HEK293T (cell line): ENCODE data around the gene FARP1.

Experiments
- CTCF ChIA-PET: fragments of 350-600 bp; formaldehyde crosslinking; extraction: SDS; loops from one replicate; lab custom pipeline; 2021; ENCODE audit warnings: antibody characterized with exemption, inconsistent platforms; lab: Yijun Ruan, JAX
- POLR2A ChIA-PET: fragments of 350-600 bp; formaldehyde crosslinking; extraction: SDS; loops from one replicate; lab custom pipeline; 2020; ENCODE audit warnings: antibody characterized with exemption, inconsistent platforms; lab: Yijun Ruan, JAX
- DNase-seq: peaks from one replicate; pipeline ENCODE4 v3.0.0; 2012; ENCODE audit warnings: mixed read lengths; ENCODE audit errors: extremely low spot score
- ARNT ChIP-seq: fragments of 450-650 bp; IDR thresholded peaks from 2 replicates; pipeline ENCODE4 v1.6.1; 2017; ENCODE audit warnings: mild to moderate bottlenecking
- BHLHE40 ChIP-seq: fragments of 450-650 bp; IDR thresholded peaks from 2 replicates; pipeline ENCODE4 v1.6.1; 2016; ENCODE audit warnings: mild to moderate bottlenecking, moderate library complexity, borderline replicate concordance
- CTBP1 ChIP-seq: fragments of 450-650 bp; IDR thresholded peaks from 2 replicates; pipeline ENCODE4 v1.6.1; 2016; ENCODE audit warnings: borderline replicate concordance
- ELF4 ChIP-seq: fragments of 450-650 bp; IDR thresholded peaks from 2 replicates; pipeline ENCODE4 v1.6.1; 2017; ENCODE audit warnings: antibody characterized with exemption
- FOXA1 ChIP-seq: fragments of 450-650 bp; IDR thresholded peaks from 2 replicates; pipeline ENCODE4 v1.6.1; 2016; ENCODE audit warnings: mild to moderate bottlenecking
- FOXK2 ChIP-seq: fragments of 450-650 bp; IDR thresholded peaks from 2 replicates; pipeline ENCODE4 v1.6.1; 2016; ENCODE audit warnings: mild to moderate bottlenecking
- FOXM1 ChIP-seq: fragments of 450-650 bp; IDR thresholded peaks from 2 replicates; pipeline ENCODE4 v1.6.1; 2017; ENCODE audit warnings: mild to moderate bottlenecking, borderline replicate concordance
- HDGF ChIP-seq: fragments of 450-650 bp; IDR thresholded peaks from 2 replicates; pipeline ENCODE4 v1.6.1; 2017; ENCODE audit warnings: antibody characterized with exemption, borderline replicate concordance
- L3MBTL2 ChIP-seq: fragments of 450-650 bp; conservative IDR thresholded peaks from 2 replicates; pipeline ENCODE4 v1.6.1; 2016; ENCODE audit warnings: mild to moderate bottlenecking
- LEF1 ChIP-seq: fragments of 450-650 bp; IDR thresholded peaks from 2 replicates; pipeline ENCODE4 v1.6.1; 2017; ENCODE audit warnings: mild to moderate bottlenecking, borderline replicate concordance
- NFRKB ChIP-seq: fragments of 450-650 bp; IDR thresholded peaks from 2 replicates; pipeline ENCODE4 v1.6.1; 2016; ENCODE audit warnings: mild to moderate bottlenecking, moderate library complexity
- PKNOX1 ChIP-seq: fragments of 450-650 bp; IDR thresholded peaks from 2 replicates; pipeline ENCODE4 v1.6.1; 2016
- SP1 ChIP-seq: fragments of 450-650 bp; IDR thresholded peaks from 2 replicates; pipeline ENCODE4 v1.6.1; 2017
- SUZ12 ChIP-seq: fragments of 450-650 bp; IDR thresholded peaks from 2 replicates; pipeline ENCODE4 v1.6.1; 2016; ENCODE audit warnings: mild to moderate bottlenecking
- TARDBP ChIP-seq: fragments of 450-650 bp; IDR thresholded peaks from 2 replicates; pipeline ENCODE4 v1.6.1; 2016
- ZNF384 ChIP-seq: fragments of 450-650 bp; IDR thresholded peaks from 2 replicates; pipeline ENCODE4 v1.6.1; 2016

FARP1 gene

GRCh38 chr13:98466634-98467236, 323.8 kb downstream of the FARP1 start:
- no peak for TF ChIP-seq BHLHE40
- no peak for TF ChIP-seq SUZ12
- TF ChIP-seq FOXM1, result no peak
- TF ChIP-seq LEF1, result no peak
- no peak for TF ChIP-seq SP1
- no peak for TF ChIP-seq ELF4
- TF ChIP-seq L3MBTL2, result no peak
- no peak for TF ChIP-seq PKNOX1
- TF ChIP-seq FOXK2, result no peak
- TF ChIP-seq HDGF, result no peak
- TF ChIP-seq ARNT, result no peak
- TF ChIP-seq NFRKB, result no peak
- no peak for TF ChIP-seq TARDBP
- TF ChIP-seq ZNF384, result no peak
- TF ChIP-seq CTBP1, result no peak
- TF ChIP-seq FOXA1, result no peak
- ChIA-PET CTCF (interaction anchor here (0.6 to 2.0 kb wide), 10 partner anchors 10 to 433 kb away, joined by 3 to 8 read pairs (median 4); no protein-coding TSS in a partner anchor), POLR2A (no interaction called here)
- peak; percentile 65 for DNase-seq

DNA sequence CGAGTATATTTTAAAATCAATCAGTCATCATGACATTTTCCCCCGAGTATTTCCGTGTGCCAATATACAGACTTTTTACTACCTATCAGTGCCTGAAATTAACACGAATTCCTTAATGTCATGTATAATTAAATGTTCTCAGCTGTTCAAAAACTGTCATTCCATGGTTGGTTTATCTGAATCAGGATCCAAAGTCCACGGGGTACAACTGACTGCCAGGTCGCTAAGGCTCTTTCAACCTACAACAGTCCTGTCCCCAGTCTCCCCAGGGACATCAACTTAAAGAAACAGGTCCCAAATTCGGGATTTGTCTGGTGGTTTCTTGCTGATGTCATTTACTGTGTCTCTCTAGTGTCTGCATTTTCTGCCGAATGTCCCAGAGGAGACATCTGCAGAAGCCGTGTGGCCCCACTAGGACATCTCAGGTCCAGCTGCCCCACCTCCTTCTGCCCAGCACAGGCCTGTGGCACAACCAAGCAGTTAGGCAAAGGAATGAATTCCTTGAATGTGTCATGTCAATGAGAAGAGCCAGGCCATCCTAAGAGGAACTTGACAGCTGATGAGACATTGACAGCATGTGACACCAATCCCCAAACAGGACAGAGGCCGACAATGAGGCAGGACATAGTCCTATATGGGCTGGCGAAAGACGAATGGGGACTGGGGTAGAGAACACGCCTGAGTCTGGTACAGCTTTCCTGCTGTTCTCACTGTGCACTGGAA, 324.5 kb downstream of the FARP1 start:
- no peak for DNase-seq
- ChIA-PET POLR2A (no interaction called here), CTCF (interaction anchor here (0.6 to 2.0 kb wide), 9 partner anchors 10 to 434 kb away, joined by 3 to 8 read pairs (median 4); no protein-coding TSS in a partner anchor)
- TF ChIP-seq TARDBP (no peak), NFRKB (no peak), ZNF384 (no peak), FOXM1 (no peak), CTBP1 (no peak), FOXA1 (no peak), LEF1 (no peak), PKNOX1 (no peak), SP1 (no peak), HDGF (no peak), ARNT (no peak), FOXK2 (no peak), L3MBTL2 (no peak), BHLHE40 (no peak), ELF4 (no peak), SUZ12 (no peak)

DNA sequence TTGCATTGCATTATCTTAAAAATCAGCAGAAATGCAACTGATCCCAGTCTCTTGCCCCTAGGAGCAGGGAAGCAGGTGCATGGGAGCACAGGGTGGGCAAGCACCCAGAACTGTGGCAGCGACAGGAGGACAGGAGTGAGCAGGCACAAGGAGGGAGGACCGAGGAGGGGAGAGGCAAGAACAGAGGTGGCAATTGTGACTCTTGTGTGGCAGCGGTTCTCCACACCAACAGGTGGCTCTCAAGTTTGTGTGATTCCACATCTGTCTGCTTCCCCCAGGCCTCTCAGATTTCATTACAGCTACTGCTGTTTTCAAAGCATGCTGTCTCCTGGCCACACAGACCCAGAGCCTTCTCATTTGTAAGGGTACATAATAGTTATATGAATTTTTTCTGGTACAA, 325.5 kb downstream of the FARP1 start:
- TF ChIP-seq FOXK2 (no peak), ELF4 (no peak), TARDBP (no peak), SUZ12 (no peak), FOXA1 (no peak), CTBP1 (no peak), FOXM1 (no peak), PKNOX1 (no peak), NFRKB (no peak), ZNF384 (no peak), SP1 (no peak), L3MBTL2 (no peak), BHLHE40 (no peak), HDGF (no peak), LEF1 (no peak), ARNT (no peak)
- CTCF ChIA-PET, result no interaction called here
- POLR2A ChIA-PET, result no interaction called here
- no peak for DNase-seq

DNA sequence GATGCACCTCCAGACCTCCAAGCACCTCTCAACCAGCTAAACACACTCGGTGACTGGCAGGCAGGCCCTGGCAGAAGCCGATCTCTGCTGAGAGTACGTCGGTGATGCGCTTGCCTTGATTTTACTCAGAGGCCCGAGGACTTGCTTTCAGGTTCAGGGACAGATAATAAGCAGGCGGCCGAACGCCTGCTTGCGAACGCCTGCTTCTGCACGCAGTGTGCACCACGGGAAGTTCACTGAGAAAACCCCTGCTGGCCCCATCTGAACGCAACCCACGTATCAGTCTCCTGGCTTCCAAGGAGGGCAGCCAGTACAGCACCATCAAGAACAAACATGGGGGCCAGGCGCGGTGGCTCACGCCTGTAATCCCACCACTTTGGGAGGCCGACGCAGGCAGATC, 326.0 kb downstream of the FARP1 start:
- TF ChIP-seq PKNOX1 (no peak), SP1 (no peak), NFRKB (no peak), HDGF (no peak), SUZ12 (no peak), ELF4 (no peak)
- no peak for DNase-seq
- ChIA-PET CTCF (no interaction called here), POLR2A (no interaction called here)

DNA sequence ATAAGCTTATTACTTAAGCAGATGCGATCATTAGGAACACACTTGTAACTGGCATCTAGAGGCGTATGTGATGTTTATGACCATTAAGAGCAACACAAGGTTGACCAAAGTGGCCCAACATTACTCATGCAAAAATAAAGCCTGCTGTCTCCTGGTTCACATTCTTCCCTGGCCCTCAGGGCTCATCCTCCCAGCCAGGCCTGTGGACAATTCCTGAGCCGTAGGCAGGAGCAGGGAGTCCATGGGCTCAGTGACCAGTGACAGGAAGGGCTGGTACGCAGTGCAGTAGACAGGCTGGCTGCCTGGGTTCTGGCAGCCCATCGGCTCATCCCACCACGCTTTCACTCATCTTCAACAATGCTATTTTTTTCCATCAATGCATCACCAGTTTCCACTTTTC, 328.0 kb downstream of the FARP1 start:
- TF ChIP-seq FOXM1 (no peak), LEF1 (no peak), CTBP1 (no peak), SP1 (no peak), HDGF (no peak), SUZ12 (no peak), ARNT (no peak), FOXK2 (no peak)
- POLR2A ChIA-PET, result no interaction called here
- CTCF ChIA-PET, result no interaction called here
- DNase-seq, result no peak
